HepG2 (cell line): ENCODE results near the gene FAM83G. TPM values are rescaled to one million over a fixed set of nuclear protein-coding genes. Genes with fewer than 3 reads are reported as not detected.

Experiments used
- EP300 ChIP-seq, 3 experiments: sonication (generic) in 1 of 3; formaldehyde crosslinking in 1 of 3; IDR thresholded peaks; 2 replicates each; pipeline versions ENCODE4 v1.5.1 to v1.6.1; 2011 to 2020; ENCODE audit warnings: low read depth in 2 of 3, low read length in 2 of 3, borderline replicate concordance in 1 of 3, improper control_type of control experiment in 1 of 3, mild to moderate bottlenecking in 1 of 3, missing genetic modification reagents in 1 of 3, moderate library complexity in 1 of 3
- HMGXB4 ChIP-seq, 2 experiments: sonication (generic) in 1 of 2; formaldehyde crosslinking in 1 of 2; IDR thresholded peaks; 2 replicates each; pipeline versions ENCODE4 v1.4.0 to v1.6.1; 2018 to 2020; ENCODE audit warnings: missing genetic modification reagents in 2 of 2, borderline replicate concordance in 1 of 2, low read depth in 1 of 2, mild to moderate bottlenecking in 1 of 2, missing biosample characterization in 1 of 2
- HNF1B ChIP-seq: sonication (generic); formaldehyde crosslinking; IDR thresholded peaks from 2 replicates; pipeline ENCODE4 v1.5.1; 2020; ENCODE audit warnings: mild to moderate bottlenecking, moderate library complexity, missing genetic modification reagents
- KMT2A ChIP-seq: sonication (generic); formaldehyde crosslinking; IDR thresholded peaks from 2 replicates; pipeline ENCODE4 v1.4.0; 2020; ENCODE audit warnings: missing genetic modification reagents
- MAZ ChIP-seq, 2 experiments: sonication (generic) in 1 of 2; formaldehyde crosslinking in 1 of 2; IDR thresholded peaks; 2 replicates each; pipeline versions ENCODE4 v1.5.0 to v1.6.1; 2012 to 2020; ENCODE audit warnings: low read depth in 2 of 2, mild to moderate bottlenecking in 2 of 2, borderline replicate concordance in 1 of 2, improper control_type of control experiment in 1 of 2, low read length in 1 of 2, missing genetic modification reagents in 1 of 2, moderate library complexity in 1 of 2
- MYPOP ChIP-seq: sonication (generic); formaldehyde crosslinking; IDR thresholded peaks from 2 replicates; pipeline ENCODE4 v1.8.1; 2023; ENCODE audit warnings: mild to moderate bottlenecking, moderate library complexity, missing genetic modification reagents
- NRL ChIP-seq: sonication (generic); formaldehyde crosslinking; IDR thresholded peaks from 2 replicates; pipeline ENCODE4 v1.5.0; 2020; ENCODE audit warnings: missing genetic modification reagents, mild to moderate bottlenecking, moderate library complexity, borderline replicate concordance
- SIX4 ChIP-seq: sonication (generic); formaldehyde crosslinking; IDR thresholded peaks from 2 replicates; pipeline ENCODE4 v1.4.0; 2020; ENCODE audit warnings: missing genetic modification reagents
- THAP7 ChIP-seq: sonication (generic); formaldehyde crosslinking; IDR thresholded peaks from 2 replicates; pipeline ENCODE4 v1.8.1; 2023; ENCODE audit warnings: mild to moderate bottlenecking, missing genetic modification reagents
- TIGD3 ChIP-seq: sonication (generic); formaldehyde crosslinking; IDR thresholded peaks from 2 replicates; pipeline ENCODE4 v1.5.1; 2020; ENCODE audit warnings: mild to moderate bottlenecking, missing genetic modification reagents, borderline replicate concordance
- ZMAT5 ChIP-seq: sonication (generic); formaldehyde crosslinking; IDR thresholded peaks from 2 replicates; pipeline ENCODE4 v1.5.0; 2020; ENCODE audit warnings: mild to moderate bottlenecking, low read depth, missing genetic modification reagents, borderline replicate concordance
- ZNF432 ChIP-seq: sonication (generic); formaldehyde crosslinking; IDR thresholded peaks from 2 replicates; pipeline ENCODE4 v1.5.0; 2020; ENCODE audit warnings: missing genetic modification reagents, mild to moderate bottlenecking, borderline replicate concordance
- ZNF597 ChIP-seq: sonication (generic); formaldehyde crosslinking; IDR thresholded peaks from 2 replicates; pipeline ENCODE4 v1.5.0; 2020; ENCODE audit warnings: missing genetic modification reagents
- ZSCAN30 ChIP-seq: sonication (generic); formaldehyde crosslinking; IDR thresholded peaks from 2 replicates; pipeline ENCODE4 v1.5.0; 2020; ENCODE audit warnings: mild to moderate bottlenecking, missing genetic modification reagents
- polyA plus RNA-seq, 8 experiments: library from polyadenylated mRNA; depleted of rRNA in 3 of 8; stranded (reverse) in 7 of 8; unstranded in 1 of 8; fragments of >200 nt; fragmentation: Illumina TruSeq in 4 of 8; extraction: Trizol in 4 of 8; gene quantifications; 2 replicates each; pipeline versions ENCODE4 v1.2.1 to v1.2.3, GENCODE V29; 2011 to 2016; ENCODE audit warnings: low read depth in 4 of 8, missing spikeins in 1 of 8, mixed read lengths in 1 of 8; ENCODE audit not compliant: insufficient read depth in 1 of 8
- total RNA-seq, 5 experiments: library from RNA; depleted of rRNA; stranded (reverse); fragments of >200 nt; fragmentation: Illumina TruSeq; extraction: Trizol; gene quantifications; 2 replicates each; pipeline ENCODE4 v1.2.3, GENCODE V29; 2016; ENCODE audit warnings: low read depth in 1 of 5

The FAM83G gene
- total and polyA plus RNA-seq, 2 of the 13 experiments (the other 11 are each of a cell fraction or from before 2014, with no cell fraction given), result 13.7 to 18.6 TPM

- TF ChIP-seq TIGD3 (CRISPR knock-in tag) (no peak), EP300 (IDR thresholded peaks at IDR 0.05; ENCODE audit: low read depth in 2 of 2, low read length in 2 of 2) (peak in 1 of 2 experiments; percentile 25; a peak in 1 of 4 replicates), EP300 (CRISPR knock-in tag; IDR thresholded peaks at IDR 0.05; ENCODE audit: borderline replicate concordance) (peak; percentile 14; the same call in 1 of the 2 replicates), MYPOP (CRISPR knock-in tag) (no peak), SIX4 (CRISPR knock-in tag) (no peak), ZNF432 (CRISPR knock-in tag) (no peak), ZSCAN30 (CRISPR knock-in tag) (no peak), HNF1B (CRISPR knock-in tag) (peak; percentile 49; the same call in 1 of the 2 replicates), KMT2A (CRISPR knock-in tag) (no peak), ZNF597 (no peak), MAZ (IDR thresholded peaks at IDR 0.05; ENCODE audit: borderline replicate concordance, low read depth, low read length) (no peak), MAZ (CRISPR knock-in tag; IDR thresholded peaks at IDR 0.05; ENCODE audit: low read depth) (no peak), ZMAT5 (CRISPR knock-in tag) (no peak), HMGXB4 (CRISPR knock-in tag; IDR thresholded peaks at IDR 0.05; ENCODE audit: borderline replicate concordance in 1 of 2, low read depth in 1 of 2) (no peak), NRL (CRISPR knock-in tag) (no peak), THAP7 (CRISPR knock-in tag) (no peak)
Measured at GRCh38 chr17:19010729-19011505, 6.4 kb upstream of the FAM83G start (continued).
